DMS53 treated with DMSO at 0.1 percent for 48 hours (cell line): ENCODE data around the gene ARMC10.
"Not testable (repeated sequence)": the region's sequence is repeated elsewhere in the genome, so short reads cannot be mapped to it uniquely, and the experiment has no call there.

Source experiments
- DNase-seq: peaks from one replicate; lab custom pipeline; 2025; ENCODE audit not compliant: unreplicated experiment; lab: John Stamatoyannopoulos, UW

ARMC10 gene

GRCh38 chr7:103121641-103122040 lies 46.7 kb downstream of the ARMC10 start:
- no peak for DNase-seq

GRCh38 chr7:103123529-103123928 lies 48.6 kb downstream of the ARMC10 start:
- no peak for DNase-seq

GRCh38 chr7:103124429-103124979 lies 49.6 kb downstream of the ARMC10 start:
- no peak for DNase-seq

GRCh38 chr7:103127006-103127405 lies 52.1 kb downstream of the ARMC10 start:
- DNase-seq = no peak

- DNase-seq = no peak
Measured at GRCh38 chr7:103129702-103130549, 55.0 kb downstream of the ARMC10 start.

- no peak for DNase-seq
Measured at GRCh38 chr7:103130901-103131624, 56.1 kb downstream of the ARMC10 start.

- DNase-seq = no peak
Measured at GRCh38 chr7:103132995-103133688, 58.2 kb downstream of the ARMC10 start.

GRCh38 chr7:103134836-103135554 lies 60.1 kb downstream of the ARMC10 start:
- no peak for DNase-seq

- DNase-seq = no peak
Measured at GRCh38 chr7:103140061-103140460, 65.1 kb downstream of the ARMC10 start.

GRCh38 chr7:103140685-103141084 lies 65.7 kb downstream of the ARMC10 start:
- no peak for DNase-seq

GRCh38 chr7:103141753-103142404 lies 66.9 kb downstream of the ARMC10 start:
- no peak for DNase-seq

GRCh38 chr7:103142494-103142893 lies 67.6 kb downstream of the ARMC10 start:
- DNase-seq = no peak

- DNase-seq = no peak
Measured at GRCh38 chr7:103143868-103144267, 68.9 kb downstream of the ARMC10 start.

GRCh38 chr7:103144754-103145153 lies 69.8 kb downstream of the ARMC10 start:
- DNase-seq = not testable (repeated sequence)

- DNase-seq = no peak
Measured at GRCh38 chr7:103148131-103148993, 73.4 kb downstream of the ARMC10 start.
